ENCODE data around the gene KREMEN1.
"Not testable (repeated sequence)": the region's sequence is repeated elsewhere in the genome, so short reads cannot be mapped to it uniquely, and the experiment has no call there.

Gene KREMEN1

DNA sequence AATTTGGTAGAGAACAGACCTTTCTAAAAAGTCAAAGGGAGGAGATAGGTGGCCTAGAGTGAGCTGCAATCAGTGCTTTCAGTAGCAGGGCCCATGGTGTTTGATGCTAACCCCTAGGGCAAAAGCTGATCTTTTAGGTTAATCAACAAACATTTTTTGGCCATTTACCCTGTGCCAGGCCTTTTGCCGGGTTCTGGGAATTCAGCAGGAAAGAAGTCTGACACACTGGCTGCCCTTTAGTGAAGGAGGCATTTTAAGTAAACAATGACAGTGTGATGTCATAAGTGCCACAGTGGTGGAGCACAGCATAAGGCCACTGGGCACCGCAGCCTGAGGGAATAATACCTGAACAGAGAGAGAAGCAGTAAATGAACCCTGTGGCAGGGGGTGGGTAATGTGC, 40.3 kb upstream of the KREMEN1 start:
- no peaks in the 10 kb centered on the region for H3K9me3 ChIP-seq (ENCODE audit: control insufficient read depth, insufficient read depth, low read length)
- H3K27ac ChIP-seq (ENCODE audit: low read depth, low read length): peak overlapping the region; percentile 96
- no peaks in the 10 kb centered on the region for H3K27me3 ChIP-seq (ENCODE audit: control insufficient read depth, insufficient read depth, low read length)
- H3K36me3 ChIP-seq (ENCODE audit: control insufficient read depth, insufficient read depth, low read length): no peaks in the 10 kb centered on the region
- H3K4me1 ChIP-seq (ENCODE audit: control insufficient read depth, insufficient read depth, low read length): peaks cover 33% of the 10 kb centered on the region
- no peak overlapping the region for H3K4me3 ChIP-seq (ENCODE audit: low read depth, low read length)
- no peak overlapping the region for H3K9ac ChIP-seq (ENCODE audit: low read depth, low read length)

DNA sequence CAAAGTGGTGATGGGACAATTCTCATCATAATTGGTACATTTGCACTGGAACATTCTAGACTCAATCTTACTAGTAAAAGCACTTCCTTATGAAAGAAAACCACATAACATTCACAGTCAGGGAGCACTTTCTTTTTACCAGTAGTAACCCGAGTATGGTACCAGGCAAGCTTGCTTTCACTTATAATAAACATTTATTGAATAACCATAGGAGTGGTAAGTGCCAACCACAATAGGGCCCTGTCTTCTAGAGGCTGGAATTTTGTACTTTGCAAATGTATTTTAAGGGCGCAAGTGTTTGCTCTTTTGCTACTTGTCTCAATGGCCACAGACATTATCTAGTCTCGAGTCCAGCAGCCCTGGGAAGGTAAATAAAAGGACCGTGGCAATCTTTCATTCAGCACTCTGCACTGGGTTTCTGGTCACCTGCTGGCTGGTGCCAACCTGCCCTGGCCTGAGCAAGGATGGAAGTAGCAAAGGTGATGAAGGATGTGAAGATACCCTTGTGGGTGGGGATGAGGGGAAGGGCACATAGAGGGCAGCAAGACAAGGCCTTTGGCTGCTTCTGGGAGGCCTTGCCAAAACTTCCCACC, 35.4 kb upstream of the KREMEN1 start:
- H3K27ac ChIP-seq (ENCODE audit: low read depth, low read length): no peak overlapping the region
- no peaks in the 10 kb centered on the region for H3K9me3 ChIP-seq (ENCODE audit: control insufficient read depth, insufficient read depth, low read length)
- no peak overlapping the region for H3K9ac ChIP-seq (ENCODE audit: low read depth, low read length)
- no peaks in the 10 kb centered on the region for H3K36me3 ChIP-seq (ENCODE audit: control insufficient read depth, insufficient read depth, low read length)
- no peak overlapping the region for H3K4me3 ChIP-seq (ENCODE audit: low read depth, low read length)
- peaks cover 9% of the 10 kb centered on the region for H3K4me1 ChIP-seq (ENCODE audit: control insufficient read depth, insufficient read depth, low read length)
- no peaks in the 10 kb centered on the region for H3K27me3 ChIP-seq (ENCODE audit: control insufficient read depth, insufficient read depth, low read length)

DNA sequence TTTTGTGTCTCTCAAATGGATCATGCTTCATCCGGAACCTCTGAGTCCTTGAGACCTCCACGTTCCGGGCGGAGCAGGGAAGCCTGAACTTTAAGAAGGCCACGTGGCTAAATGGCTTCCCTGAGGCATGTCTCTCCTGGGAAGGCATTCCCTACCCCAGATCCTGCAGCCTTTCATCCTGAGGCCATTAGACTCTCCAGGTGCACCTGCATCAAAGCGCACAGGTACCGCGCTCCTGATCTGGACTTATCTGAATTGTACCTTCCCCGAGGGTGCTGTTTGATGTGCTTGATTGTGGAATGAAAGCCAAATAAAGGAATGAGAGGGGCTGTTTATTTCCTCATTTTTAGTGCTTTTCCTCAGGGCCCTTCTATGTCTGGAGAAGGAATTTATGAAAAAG, 33.7 kb upstream of the KREMEN1 start:
- Histone ChIP-seq H3K36me3 (ENCODE audit: control insufficient read depth, insufficient read depth, low read length) (peaks cover 13% of the 10 kb centered on the region), H3K27ac (ENCODE audit: low read depth, low read length) (no peak overlapping the region), H3K4me1 (ENCODE audit: control insufficient read depth, insufficient read depth, low read length) (peaks cover 6% of the 10 kb centered on the region; the same call in 1 of the 2 replicates)

DNA sequence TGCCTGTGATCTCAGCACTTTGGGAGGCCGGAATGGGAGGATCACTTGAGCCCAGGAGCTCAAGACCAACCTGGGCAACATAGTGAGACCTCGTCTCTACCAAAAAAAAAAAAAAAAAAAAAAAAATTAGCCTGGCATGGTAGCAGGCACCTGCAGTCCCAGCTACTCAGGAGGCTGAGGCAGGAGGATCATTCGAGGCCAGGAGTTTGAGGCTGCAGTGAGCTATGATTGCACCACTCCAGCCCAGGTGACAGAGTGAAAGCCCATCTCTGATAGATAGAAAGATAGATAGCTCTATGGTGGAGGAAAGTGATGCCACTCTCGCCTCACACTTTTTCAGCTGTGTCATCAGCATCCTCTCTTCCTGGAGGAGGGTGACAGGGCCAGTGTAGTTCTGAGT, 33.2 kb upstream of the KREMEN1 start:
- not testable (repeated sequence) for H3K27ac ChIP-seq (ENCODE audit: low read depth, low read length); H3K4me1 ChIP-seq (ENCODE audit: control insufficient read depth, insufficient read depth, low read length); H3K4me3 ChIP-seq (ENCODE audit: low read depth, low read length); H3K9ac ChIP-seq (ENCODE audit: low read depth, low read length); H3K9me3 ChIP-seq (ENCODE audit: control insufficient read depth, insufficient read depth, low read length); H3K27me3 ChIP-seq (ENCODE audit: control insufficient read depth, insufficient read depth, low read length)
- H3K36me3 ChIP-seq (ENCODE audit: control insufficient read depth, insufficient read depth, low read length): peaks cover 18% of the 10 kb centered on the region

More for the DNA sequence above, 33.7 kb upstream of the KREMEN1 start:
- Histone ChIP-seq H3K9ac (ENCODE audit: low read depth, low read length) (no peak overlapping the region), H3K9me3 (ENCODE audit: control insufficient read depth, insufficient read depth, low read length) (no peaks in the 10 kb centered on the region), H3K27me3 (ENCODE audit: control insufficient read depth, insufficient read depth, low read length) (no peaks in the 10 kb centered on the region), H3K4me3 (ENCODE audit: low read depth, low read length) (no peak overlapping the region)

DNA sequence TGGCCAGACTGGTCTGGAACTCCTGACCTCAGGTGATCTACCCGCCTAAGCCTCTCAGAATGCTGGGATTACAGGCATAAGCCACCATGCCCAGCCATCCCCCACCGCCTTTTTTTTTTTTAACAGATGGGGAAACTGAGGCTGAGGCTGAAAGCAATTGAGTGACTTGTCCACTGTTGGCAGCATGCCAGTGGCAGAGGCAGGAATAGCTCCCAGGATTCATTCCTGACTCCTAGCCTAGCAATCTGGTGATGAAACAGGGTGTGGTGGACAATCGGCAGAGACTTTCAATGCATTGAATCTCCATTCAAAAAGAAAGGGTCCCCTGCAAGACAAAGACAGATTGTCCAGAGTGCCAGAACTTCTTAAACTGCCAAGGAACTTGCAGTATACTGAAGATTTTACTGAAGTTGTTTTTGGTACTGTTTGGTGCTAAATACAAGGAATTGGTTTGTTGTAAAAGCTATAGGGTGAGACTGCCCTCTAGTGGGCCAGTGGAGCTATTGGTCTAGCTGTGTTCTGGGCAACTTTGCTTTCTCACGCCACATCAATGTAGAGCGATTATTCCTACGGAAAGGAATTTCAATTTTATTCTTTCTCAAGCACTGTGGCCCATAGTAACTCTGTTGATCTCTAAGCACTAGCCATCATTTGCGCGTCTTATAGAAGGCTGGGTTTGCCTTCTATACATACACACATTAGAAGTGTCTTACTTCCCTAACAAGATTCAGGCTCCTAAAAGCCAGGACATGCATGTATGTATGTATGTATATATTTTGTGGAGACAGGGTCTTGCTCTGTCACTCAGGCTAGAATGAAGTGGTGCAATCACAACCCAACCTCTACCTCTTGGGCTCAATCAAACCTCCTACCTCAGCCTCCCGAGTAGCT, 32.2 kb upstream of the KREMEN1 start:
- Histone ChIP-seq H3K9me3 (ENCODE audit: control insufficient read depth, insufficient read depth, low read length) (no peaks in the 10 kb centered on the region), H3K36me3 (ENCODE audit: control insufficient read depth, insufficient read depth, low read length) (peaks cover 24% of the 10 kb centered on the region), H3K4me3 (ENCODE audit: low read depth, low read length) (no peak overlapping the region), H3K9ac (ENCODE audit: low read depth, low read length) (no peak overlapping the region), H3K27ac (ENCODE audit: low read depth, low read length) (peak overlapping the region; percentile 21), H3K27me3 (ENCODE audit: control insufficient read depth, insufficient read depth, low read length) (no peaks in the 10 kb centered on the region), H3K4me1 (ENCODE audit: control insufficient read depth, insufficient read depth, low read length) (peaks cover 6% of the 10 kb centered on the region; the same call in 1 of the 2 replicates)

DNA sequence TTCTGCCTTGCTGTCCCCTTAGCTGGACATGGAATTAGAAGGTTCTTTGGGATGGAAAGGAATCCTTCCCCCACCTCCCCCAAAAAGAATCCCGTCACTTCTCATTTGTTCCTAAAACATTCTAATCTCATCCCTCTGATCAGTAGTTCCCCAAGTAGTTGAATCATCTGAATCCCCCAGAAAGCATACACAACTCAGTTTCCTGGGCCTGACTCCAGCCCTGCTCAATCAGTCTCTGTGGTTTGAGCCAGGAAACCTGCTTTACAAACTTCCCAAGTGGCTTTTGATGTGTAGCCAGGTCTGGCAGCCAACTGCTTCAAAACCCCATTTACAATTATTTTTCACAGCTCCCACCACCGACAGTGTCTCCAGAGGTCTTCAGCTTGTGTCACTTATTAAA, 31.4 kb upstream of the KREMEN1 start:
- Histone ChIP-seq H3K27ac (ENCODE audit: low read depth, low read length) (no peak overlapping the region), H3K9ac (ENCODE audit: low read depth, low read length) (no peak overlapping the region), H3K36me3 (ENCODE audit: control insufficient read depth, insufficient read depth, low read length) (peaks cover 32% of the 10 kb centered on the region), H3K27me3 (ENCODE audit: control insufficient read depth, insufficient read depth, low read length) (no peaks in the 10 kb centered on the region), H3K4me1 (ENCODE audit: control insufficient read depth, insufficient read depth, low read length) (peaks cover 6% of the 10 kb centered on the region; the same call in 1 of the 2 replicates), H3K9me3 (ENCODE audit: control insufficient read depth, insufficient read depth, low read length) (no peaks in the 10 kb centered on the region), H3K4me3 (ENCODE audit: low read depth, low read length) (no peak overlapping the region)

DNA sequence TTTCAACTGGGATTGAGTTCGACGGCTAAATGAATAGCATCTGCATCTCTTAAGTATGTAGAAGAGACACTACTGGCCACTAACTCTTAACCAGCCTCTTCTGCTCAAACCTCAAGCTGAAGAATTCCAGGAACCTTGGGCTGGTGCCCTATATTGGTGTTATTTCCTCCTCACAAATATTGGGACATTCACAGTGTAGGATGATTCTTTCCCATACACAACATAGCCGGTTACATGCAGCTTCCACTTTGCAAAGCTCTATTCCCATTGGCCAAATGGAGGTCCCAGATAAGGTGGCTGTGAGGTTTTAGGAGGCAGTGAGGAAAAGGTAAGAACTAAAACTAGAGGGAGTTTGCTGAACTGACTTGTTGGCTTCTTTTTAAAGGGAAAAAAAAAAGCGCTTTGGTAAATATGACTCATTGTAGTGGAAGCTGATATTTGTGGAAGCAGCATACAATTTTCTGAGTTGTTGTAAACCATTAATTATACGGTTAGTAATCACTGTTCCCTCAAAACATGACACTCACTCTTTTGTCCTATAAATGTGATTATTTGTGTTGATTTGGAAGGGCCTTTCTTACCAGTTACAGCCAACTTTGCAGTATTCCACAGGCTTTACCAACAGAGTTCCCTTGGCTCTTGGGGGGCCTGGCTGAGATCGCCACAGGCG, 28.8 kb upstream of the KREMEN1 start:
- Histone ChIP-seq H3K9ac (ENCODE audit: low read depth, low read length) (no peak overlapping the region), H3K4me1 (ENCODE audit: control insufficient read depth, insufficient read depth, low read length) (peaks cover 6% of the 10 kb centered on the region; the same call in 1 of the 2 replicates), H3K27me3 (ENCODE audit: control insufficient read depth, insufficient read depth, low read length) (no peaks in the 10 kb centered on the region), H3K4me3 (ENCODE audit: low read depth, low read length) (no peak overlapping the region), H3K36me3 (ENCODE audit: control insufficient read depth, insufficient read depth, low read length) (peaks cover 58% of the 10 kb centered on the region), H3K27ac (ENCODE audit: low read depth, low read length) (no peak overlapping the region), H3K9me3 (ENCODE audit: control insufficient read depth, insufficient read depth, low read length) (no peaks in the 10 kb centered on the region)

DNA sequence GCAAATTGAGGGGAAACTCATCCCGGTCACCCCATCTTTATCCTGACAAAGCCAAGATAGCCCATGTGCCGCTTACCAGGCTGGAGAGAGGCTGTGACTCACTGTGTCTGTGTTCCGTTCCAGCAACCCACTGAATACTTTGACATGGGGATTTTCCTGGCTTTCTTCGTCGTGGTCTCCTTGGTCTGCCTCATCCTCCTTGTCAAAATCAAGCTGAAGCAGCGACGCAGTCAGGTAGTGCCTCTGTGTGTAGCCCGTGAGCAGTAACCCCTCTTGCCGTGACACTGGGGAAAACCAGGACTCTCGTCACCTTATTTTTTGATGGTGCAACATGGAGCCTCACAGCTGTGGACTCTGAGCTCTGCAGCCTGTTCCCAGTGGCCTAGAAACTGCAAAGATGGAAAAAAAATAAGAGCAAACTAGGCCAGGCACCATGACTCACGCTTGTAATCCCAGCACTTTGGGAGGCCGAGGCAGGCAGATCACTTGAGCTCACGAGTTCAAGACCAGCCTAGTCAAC, 28.1 kb upstream of the KREMEN1 start:
- Histone ChIP-seq H3K27ac (ENCODE audit: low read depth, low read length) (no peak overlapping the region), H3K36me3 (ENCODE audit: control insufficient read depth, insufficient read depth, low read length) (peaks cover 65% of the 10 kb centered on the region), H3K4me1 (ENCODE audit: control insufficient read depth, insufficient read depth, low read length) (peaks cover 6% of the 10 kb centered on the region; the same call in 1 of the 2 replicates), H3K9ac (ENCODE audit: low read depth, low read length) (no peak overlapping the region), H3K27me3 (ENCODE audit: control insufficient read depth, insufficient read depth, low read length) (no peaks in the 10 kb centered on the region), H3K9me3 (ENCODE audit: control insufficient read depth, insufficient read depth, low read length) (no peaks in the 10 kb centered on the region), H3K4me3 (ENCODE audit: low read depth, low read length) (no peak overlapping the region)

DNA sequence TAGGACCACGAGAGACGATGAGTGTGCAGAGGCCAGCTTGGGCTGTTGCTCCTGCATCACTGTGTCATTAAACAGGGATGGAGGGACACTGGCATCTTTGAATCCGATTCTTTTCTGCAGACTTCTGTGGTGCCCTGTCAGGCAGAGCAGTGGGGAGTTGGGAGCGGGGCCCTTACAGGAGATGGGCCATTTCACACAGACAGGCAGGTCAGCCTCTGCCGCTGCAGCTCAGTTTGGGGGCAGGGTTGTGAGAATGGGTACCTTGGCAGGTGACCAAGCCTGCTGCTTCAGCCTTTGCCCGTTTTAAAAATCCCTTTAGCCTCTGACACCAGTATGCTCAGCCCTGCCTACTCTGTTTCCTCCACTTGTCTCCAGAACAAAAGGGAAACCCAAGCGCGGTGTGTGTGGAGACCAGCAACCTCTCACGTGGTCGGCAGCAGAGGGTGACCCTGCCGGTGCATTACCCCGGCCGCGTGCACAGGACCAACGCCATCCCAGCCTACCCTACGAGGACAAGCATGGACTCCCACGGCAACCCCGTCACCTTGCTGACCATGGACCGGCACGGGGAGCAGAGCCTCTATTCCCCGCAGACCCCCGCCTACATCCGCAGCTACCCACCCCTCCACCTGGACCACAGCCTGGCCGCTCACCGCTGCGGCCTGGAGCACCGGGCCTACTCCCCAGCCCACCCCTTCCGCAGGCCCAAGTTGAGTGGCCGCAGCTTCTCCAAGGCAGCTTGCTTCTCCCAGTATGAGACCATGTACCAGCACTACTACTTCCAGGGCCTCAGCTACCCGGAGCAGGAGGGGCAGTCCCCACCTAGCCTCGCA, 23.8 kb upstream of the KREMEN1 start:
- Histone ChIP-seq H3K36me3 (ENCODE audit: control insufficient read depth, insufficient read depth, low read length) (peaks cover 68% of the 10 kb centered on the region), H3K4me1 (ENCODE audit: control insufficient read depth, insufficient read depth, low read length) (peaks cover 12% of the 10 kb centered on the region), H3K4me3 (ENCODE audit: low read depth, low read length) (no peak overlapping the region)

DNA sequence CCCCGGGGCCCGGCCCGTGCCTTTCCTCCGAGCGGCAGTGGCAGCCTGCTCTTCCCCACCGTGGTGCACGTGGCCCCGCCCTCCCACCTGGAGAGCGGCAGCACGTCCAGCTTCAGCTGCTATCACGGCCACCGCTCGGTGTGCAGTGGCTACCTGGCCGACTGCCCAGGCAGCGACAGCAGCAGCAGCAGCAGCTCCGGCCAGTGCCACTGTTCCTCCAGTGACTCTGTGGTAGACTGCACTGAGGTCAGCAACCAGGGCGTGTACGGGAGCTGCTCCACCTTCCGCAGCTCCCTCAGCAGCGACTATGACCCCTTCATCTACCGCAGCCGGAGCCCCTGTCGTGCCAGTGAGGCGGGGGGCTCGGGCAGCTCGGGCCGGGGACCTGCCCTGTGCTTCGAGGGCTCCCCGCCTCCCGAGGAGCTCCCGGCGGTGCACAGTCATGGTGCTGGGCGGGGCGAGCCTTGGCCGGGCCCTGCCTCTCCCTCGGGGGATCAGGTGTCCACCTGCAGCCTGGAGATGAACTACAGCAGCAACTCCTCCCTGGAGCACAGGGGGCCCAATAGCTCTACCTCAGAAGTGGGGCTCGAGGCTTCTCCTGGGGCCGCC, 23.1 kb upstream of the KREMEN1 start:
- Histone ChIP-seq H3K27ac (ENCODE audit: low read depth, low read length) (no peak overlapping the region), H3K9ac (ENCODE audit: low read depth, low read length) (no peak overlapping the region), H3K36me3 (ENCODE audit: control insufficient read depth, insufficient read depth, low read length) (peaks cover 61% of the 10 kb centered on the region), H3K4me3 (ENCODE audit: low read depth, low read length) (no peak overlapping the region), H3K27me3 (ENCODE audit: control insufficient read depth, insufficient read depth, low read length) (no peaks in the 10 kb centered on the region), H3K9me3 (ENCODE audit: control insufficient read depth, insufficient read depth, low read length) (no peaks in the 10 kb centered on the region), H3K4me1 (ENCODE audit: control insufficient read depth, insufficient read depth, low read length) (peaks cover 19% of the 10 kb centered on the region)

More for the DNA sequence above, 23.8 kb upstream of the KREMEN1 start:
- no peak overlapping the region for H3K27ac ChIP-seq (ENCODE audit: low read depth, low read length)
- H3K27me3 ChIP-seq (ENCODE audit: control insufficient read depth, insufficient read depth, low read length): no peaks in the 10 kb centered on the region
- no peak overlapping the region for H3K9ac ChIP-seq (ENCODE audit: low read depth, low read length)
- no peaks in the 10 kb centered on the region for H3K9me3 ChIP-seq (ENCODE audit: control insufficient read depth, insufficient read depth, low read length)

Measured in HUES48 (cell line).